Hepatic stellate cell (primary cell): Measurements from ENCODE around the gene RPS27.
A peak's percentile ranks its signal among the peaks of the same experiment; 100 is the strongest.
"Not testable (repeated sequence)": the region's sequence is repeated elsewhere in the genome, so short reads cannot be mapped to it uniquely, and the experiment has no call there.

ENCODE experiments used
- DNase-seq: peaks from one replicate; pipeline ENCODE4 v3.0.0; 2011; ENCODE audit warnings: low spot score

The RPS27 gene

DNA sequence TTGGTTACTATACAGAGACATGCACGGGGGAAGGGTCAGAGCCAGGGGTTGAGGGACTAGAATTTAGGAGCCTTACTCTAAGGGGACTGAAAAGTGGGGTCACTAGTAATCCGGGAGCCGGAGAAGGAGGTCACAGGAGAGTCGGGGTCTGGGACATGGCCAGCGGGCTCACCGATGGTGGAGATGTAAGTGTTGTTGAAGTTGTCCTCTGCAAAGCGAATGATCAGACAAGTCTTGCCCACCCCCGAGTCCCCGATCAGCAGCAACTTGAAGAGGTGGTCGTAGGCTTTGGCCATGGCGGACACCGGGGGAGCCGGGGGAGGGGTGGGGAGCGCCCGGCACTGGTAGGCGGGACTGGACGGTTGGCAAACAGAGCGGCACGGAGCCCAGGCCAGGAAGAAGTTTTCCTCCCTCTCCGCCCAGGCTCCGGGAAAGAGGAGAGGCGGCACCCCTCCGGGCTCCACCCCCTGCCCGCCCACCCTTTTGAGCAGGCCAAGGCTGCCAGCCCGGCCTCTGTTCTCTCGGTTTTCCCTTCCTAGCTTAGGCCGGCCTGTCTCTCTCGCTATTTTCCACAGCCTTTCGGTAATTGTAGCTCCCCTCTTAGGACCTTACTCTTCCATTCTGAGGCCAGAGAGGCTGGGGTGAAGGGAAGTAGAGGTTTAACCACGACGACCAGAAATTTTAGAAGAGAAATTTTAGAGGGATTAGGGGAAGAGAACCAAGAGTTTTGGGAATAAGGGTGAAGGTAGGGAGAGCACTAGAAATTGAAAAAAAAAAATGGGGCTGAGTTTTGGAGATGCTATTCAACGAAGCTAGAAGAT lies 4.4 kb upstream of the RPS27 start, which contains the start of gene RAB13:
TSS of gene RAB13 (minus strand) at position 399 of the 821 bp plus-strand sequence. CDS start at position 296, 103 bp downstream.
- DNase-seq, result peak; percentile 91

DNA sequence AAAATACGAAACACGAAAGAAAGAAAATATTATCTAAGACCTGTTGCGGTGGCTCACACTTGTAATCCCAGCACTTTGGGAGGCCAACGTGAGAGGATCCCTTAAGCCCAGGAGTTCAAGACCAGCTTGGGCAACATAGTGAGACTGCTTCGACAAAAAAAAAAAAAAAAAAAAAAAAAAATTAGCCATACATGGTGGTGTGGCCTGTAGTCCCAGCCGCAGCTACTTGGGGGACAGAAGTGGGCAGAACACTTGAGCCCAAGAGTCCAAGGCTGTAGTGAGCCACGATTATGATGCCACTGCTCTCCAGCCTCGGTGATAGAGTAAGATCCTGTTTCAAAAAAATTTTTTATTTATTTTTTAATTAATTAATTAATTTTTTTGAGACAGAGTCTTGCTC lies 2.9 kb upstream of the RPS27 start:
- no peak for DNase-seq

DNA sequence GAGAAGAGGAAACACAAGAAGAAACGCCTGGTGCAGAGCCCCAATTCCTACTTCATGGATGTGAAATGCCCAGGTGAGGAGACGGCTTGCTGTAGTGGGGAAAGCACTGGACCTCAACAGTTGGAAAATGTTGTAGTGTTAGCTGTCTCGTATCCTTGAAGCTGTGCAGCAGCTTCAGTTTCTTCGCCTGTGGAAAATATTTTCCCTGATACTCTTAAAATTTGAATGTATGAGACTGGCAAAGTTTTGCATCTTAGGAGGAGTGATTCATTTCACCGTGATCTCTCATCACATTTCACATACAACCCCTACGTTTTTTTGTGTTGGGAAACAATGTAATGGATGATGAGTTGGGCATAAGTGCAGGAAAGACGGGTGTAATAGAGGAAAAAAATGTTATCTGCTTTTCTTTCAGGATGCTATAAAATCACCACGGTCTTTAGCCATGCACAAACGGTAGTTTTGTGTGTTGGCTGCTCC lies 629 bp downstream of the RPS27 start:
- no peak for DNase-seq

DNA sequence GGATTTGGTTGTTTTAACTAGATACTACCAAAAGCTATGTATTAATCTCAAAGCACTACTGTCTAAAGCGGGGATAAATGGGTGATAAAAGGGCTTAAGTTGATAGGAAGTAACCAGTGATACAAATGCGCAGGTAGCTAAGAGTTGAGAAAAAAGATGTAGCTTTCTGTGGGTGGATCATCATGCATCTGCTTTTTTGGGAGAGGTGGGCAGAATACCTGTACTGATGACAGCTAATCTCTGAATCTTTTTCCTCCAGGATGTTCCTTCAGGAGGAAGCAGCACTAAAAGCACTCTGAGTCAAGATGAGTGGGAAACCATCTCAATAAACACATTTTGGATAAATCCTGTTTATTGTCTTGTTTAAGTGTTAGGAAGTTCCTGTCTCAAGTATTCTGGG lies 1.2 kb downstream of the RPS27 start:
- DNase-seq, result no peak

DNA sequence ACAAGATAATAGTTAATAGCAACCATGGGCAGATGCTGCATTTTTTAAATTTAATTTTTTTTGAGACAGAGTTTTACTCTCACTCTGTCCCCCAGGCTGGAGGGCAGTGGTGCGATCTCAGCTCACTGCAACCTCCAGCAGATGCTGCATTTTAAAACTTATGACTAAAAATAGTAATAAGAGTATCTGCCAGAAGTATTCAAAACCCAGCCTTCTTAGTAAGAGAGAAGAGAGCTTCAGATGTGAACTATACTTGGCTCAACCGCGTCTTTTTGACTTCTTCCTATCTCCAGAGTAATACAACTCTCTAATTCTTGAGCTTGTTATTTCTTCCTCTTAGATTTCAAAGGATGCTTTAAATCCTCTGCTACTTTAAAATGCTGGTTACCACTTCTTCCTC lies 4.6 kb downstream of the RPS27 start:
- no peak for DNase-seq

DNA sequence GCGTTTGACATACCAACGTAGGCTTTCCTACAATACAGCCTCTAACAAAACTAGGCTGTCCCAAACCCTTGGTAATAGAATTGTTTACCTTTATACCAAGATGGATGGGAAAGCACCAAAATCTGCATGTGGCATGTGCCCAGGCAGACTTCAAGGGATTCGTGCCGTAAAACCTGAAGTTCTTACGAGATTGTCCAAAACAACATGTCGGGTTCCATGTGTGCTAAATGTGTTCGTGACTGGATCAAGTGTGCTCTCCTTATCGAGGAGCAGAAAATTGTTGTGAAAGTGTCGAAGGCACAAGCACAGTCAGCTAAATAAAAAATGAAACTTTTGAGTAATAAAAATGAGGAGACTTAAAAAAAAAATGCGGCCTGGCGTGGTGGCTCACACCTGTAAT lies 5.1 kb downstream of the RPS27 start:
- DNase-seq, result no peak

DNA sequence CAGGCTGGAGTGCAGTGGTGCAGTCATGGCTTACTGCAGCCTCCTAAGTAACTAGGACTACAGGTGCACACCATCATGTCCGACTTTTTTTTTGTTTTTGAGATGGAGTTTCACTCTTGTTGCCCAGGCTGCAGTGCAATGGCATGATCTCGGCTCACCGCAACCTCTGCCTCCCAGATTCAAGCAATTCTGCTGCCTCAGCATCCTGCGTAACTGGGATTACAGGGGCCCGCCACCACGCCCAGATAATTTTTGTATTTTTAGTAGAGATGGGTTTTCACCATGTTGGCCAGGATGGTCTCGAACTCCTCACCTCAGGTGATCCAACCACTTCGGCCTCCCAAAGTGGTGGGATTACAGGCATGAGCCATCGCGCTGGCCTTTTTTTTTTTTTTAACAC lies 6.3 kb downstream of the RPS27 start:
- not testable (repeated sequence) for DNase-seq

DNA sequence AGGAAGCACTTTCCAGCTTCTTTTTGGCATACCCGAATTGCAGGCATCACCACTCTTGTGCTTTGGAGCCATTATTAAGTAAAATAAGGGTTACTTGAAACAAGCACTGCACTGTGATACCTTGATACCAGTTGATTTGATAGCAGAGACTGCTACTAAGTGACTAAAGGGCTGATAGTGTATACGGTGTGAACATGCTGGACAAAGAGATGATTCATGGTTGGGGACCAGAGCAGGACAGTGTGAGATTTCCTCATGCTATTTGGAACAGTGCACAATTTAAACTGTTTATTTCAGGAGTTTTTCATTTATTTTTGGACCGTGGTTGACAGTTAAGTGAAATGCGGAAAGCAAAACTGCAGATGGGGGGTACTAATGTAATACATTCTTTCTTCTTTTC lies 9.9 kb downstream of the RPS27 start:
- no peak for DNase-seq

DNA sequence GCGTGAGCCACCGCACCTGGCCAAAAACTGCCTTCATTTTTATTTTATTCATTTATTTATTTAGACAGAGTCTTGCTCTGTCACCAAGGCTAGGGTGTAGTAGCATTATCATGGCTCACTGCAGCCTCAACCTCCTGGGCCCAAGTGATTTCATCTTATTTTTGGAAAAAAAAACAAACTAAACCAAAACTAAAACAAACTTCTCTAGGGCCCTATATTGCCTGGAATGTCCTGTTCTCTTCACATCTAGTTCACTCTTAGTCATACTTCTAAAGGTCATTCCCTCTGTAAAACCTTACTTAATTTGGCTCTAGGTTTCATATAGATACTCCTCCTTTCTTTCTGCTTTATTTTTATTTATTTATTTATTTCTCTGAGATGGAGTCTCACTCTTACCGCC lies 15.6 kb downstream of the RPS27 start:
- DNase-seq, result peak; percentile 74

DNA sequence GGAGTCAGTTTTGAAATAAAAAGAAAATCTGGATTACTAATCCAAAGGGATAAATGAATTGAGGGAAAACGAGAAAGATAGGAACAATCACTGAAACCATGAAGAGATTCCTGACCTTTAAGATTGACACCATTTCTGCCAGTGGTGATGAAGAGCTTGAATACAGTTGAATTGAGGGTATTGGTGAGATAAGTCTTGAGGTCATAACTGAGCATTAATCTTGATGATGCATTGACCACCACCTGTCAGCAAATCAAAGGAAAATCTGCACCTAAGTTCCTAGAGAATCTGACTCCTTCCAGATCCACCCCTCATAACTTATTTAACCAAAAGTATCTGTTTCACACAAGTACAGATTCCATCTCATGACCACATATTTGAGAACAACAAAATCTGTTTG lies 21.6 kb downstream of the RPS27 start:
- no peak for DNase-seq

DNA sequence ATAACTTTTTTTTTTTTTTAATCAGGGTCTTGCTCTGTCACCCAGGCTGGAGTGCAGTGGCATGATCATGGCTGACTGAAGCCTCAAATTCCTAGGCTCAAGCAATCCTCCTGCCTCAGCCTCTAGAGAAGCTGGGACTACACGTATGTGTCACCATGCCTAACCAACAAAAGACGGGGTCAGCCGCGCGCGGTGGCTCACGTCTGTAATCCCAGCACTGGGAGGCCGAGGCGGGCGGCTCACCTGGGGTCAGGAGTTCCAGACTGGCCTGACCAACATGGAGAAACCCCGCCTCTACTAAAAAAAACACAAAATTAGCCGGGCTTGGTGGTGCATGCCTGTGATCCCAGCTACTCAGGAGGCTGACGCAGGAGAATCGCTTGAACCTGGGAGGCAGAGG lies 22.0 kb downstream of the RPS27 start:
- not testable (repeated sequence) for DNase-seq

DNA sequence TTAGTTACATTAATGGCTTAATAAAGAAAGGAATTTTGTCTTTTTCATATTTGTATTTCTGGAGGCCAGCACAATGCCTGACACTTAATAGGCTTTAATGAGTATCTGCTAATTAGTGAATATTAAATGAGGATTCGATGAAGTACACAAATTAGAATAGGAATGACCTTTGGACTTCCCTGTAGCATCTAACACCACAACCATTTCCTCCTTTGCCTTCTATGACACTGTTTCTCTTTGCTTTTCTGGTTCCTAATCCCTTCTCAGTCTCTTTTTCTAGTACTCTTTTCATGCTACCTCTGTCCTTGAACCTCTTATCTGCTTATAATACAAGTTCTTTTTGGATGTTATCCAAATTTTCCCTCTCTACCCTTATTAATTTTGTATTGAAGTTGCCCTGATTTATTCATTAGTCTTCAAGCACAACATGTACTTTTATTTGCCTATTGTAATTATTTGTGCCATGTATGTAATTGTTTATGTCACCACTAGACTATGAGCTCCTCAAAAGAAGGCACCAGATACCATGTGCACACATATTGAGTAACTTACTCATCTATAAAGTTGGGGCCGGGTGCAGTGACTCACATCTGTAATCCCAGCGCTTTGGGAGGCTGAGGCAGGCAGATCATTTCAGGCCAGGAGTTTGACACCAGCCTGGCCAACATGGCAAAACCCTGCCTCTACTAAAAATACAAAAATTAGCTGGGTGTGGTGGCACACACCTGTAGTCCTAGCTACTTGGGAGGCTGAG lies 23.8 kb downstream of the RPS27 start:
- peak; percentile 32 for DNase-seq

DNA sequence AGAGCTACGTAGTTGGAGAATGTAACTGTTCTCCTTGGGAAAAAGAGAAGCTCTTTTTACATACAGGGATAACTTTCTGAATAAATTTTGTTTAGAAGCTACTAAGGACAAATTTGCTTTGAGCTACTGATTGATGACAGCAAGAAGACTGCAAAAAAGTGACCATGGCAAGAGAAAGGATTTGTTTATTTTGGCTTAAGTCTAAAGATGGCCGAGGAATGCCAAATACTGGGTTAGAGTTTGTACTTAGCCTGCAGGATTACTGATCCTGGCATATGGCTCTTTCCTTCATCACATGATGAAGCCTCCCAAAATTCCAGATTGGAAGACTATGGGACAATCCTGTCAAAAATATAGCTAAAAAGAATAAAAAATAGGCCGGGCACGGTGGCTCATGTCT lies 28.7 kb downstream of the RPS27 start:
- DNase-seq, result no peak

DNA sequence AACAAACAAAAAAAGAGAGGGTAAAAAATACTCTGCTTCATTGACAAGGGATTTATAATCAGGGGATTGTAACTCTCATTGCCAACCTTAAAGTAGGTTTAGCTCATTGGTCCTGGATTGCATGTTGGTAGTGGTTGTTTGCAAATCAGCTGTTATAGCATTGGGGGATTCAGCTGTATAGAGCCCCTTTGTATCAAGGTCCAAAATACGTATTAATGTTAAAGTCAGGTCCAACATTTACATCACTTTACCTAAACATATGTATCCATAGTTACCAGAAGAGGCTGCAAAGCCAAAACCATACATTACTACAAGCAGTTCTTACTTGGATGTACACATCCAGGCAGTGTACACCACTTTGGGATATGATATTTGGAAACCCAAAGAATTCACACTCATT lies 29.4 kb downstream of the RPS27 start:
- DNase-seq, result no peak

DNA sequence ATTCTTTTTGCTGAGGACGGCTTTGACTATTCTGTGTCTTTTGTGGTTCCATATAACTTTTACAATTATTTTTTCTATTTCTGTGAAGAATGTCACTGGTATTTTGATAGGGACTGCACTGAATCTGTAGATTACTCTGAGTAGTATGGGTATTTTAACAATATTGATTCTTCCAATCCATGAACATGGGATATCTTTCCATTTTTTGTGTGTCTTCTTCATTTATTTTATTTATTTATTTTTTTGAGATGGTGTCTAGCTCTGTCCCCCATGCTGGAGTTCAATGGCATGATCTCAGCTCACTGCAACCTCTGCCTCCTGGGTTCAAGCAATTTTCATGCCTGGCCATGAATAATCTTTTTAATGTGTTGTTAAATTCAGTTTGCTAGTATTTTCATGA lies 43.1 kb downstream of the RPS27 start:
- not testable (repeated sequence) for DNase-seq
